ENCODE data around the gene ARHGAP28. TPM values are rescaled to one million over a fixed set of nuclear protein-coding genes. Genes with fewer than 3 reads are reported as not detected.
"Not testable (repeated sequence)": the region's sequence is repeated elsewhere in the genome, so short reads cannot be mapped to it uniquely, and the experiment has no call there.

Gene ARHGAP28
- polyA plus RNA-seq, 4 donors, result 33.7 to 80.9 (median 65.4) TPM

DNA sequence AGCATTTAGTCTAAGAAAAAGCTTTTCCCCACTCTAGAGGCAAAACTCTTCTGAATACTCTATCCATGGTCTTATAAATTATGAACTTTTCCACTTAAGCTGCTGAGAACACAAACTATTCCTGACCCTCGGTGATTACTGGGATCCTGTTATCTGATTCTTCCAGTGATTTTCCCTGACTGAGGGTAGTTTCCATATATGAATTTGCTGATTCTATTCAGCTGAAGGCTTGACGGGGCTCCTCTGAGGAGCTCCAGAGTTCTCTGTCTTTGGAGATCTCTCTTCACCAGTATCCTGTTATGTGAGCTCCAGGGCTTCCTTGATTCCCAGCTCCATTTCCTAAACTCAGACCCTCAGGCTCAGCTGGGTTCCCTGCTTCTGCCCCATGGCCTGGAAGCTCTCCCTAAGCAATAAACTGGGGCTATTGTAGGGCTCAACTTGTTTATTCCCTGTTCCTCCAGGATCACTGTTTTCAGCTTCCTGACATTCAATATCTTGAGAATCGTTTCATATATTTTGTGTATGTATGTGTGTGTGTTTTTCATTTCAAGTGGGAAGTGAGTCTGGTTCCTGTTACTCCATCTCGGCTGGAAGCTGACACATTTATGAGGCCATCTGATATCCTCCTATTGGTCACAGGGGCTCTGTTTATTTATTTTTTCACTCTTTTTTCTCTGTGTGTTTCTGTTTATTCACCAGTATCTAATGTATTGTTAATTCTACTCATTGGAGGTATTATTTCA is 78.2 kb downstream of the ARHGAP28 start:
- no peak for DNase-seq (ENCODE audit: low read depth in 4 of 4, low spot score in 3 of 4)

DNA sequence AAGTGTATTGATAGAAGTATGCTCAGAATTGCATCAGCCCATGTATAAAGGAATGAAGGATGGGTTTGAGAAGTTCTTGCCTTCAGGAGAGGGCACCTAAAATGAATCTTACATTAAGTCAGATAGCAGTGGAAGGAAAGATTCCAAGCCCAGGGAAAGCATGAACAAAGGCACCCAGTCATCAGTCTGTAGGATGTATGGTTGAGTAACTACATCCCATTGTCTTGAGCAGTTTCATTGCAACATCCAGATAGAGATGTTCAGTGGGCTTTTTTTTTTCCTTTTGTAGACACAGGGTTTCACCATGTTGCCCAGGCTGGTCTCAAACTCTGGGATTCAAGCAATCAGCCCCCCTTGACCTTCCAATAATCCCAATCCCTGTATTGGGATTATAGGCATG is 80.7 kb downstream of the ARHGAP28 start:
- DNase-seq (ENCODE audit: low read depth in 4 of 4, low spot score in 3 of 4), result no peak

DNA sequence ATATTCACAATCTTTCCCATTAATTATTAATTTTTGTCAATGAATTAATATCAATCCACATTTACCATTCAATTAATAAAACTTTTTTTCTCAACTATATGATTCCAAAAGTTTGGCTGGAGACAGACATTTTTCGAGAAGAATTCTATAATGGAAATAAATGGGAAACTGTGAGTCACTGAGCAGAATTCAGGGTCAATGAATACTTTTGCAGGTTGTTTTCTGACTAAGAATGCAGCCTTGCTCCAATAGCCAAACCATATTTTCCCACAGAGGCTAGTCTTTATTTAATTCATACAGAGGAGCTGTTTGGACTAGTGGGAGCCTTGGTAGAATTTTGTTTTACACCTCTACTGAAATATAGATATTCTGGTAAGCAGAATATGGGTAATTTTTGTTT is 82.3 kb downstream of the ARHGAP28 start:
- no peak for DNase-seq (ENCODE audit: low read depth in 4 of 4, low spot score in 3 of 4)

DNA sequence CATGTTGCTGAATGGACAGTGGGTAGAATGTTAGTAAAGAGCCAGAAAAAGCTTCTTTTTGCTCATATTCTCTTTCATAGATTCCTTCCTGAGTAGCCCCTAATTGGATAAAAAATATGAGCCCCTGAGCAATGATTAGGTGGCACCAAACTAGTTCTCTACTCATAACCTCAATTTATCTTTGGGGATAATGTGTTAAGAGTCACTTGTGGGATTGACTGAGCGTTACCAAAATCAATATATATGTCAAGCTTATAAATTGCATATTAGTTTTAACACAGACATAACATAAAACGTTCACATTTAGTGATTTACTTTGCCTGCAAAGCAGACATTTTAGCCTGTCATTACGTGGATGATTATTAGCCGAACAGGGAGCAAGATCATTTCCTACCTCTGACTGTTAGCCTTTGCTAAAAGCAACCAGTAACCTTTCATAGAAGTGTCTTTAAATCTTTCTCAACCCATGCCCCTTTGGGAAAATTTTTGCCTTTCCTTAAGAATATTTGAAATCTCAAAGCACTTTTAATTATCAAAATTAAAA is 85.4 kb downstream of the ARHGAP28 start:
- no peak for DNase-seq (ENCODE audit: low read depth in 4 of 4, low spot score in 3 of 4)

DNA sequence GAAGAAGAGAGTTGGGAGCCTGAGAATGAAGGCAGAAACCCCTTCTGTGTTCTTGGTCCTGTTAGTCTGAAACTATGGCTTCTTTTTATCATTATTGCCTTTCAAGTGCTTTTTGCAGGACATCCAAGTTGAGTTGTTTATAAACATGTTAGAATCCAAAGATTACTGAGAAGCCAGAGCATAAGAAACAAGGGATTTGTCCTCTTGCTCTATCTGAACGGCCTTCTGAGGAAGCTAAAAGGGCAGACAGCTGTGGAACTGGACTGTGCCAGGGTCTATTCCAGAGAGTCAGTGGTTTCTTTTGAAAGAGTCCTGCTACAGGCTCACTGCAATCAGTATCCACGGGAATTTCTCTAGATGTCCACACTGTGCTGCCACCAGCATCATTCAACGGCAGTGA is 86.6 kb downstream of the ARHGAP28 start:
- DNase-seq (ENCODE audit: low read depth in 4 of 4, low spot score in 3 of 4), result no peak

DNA sequence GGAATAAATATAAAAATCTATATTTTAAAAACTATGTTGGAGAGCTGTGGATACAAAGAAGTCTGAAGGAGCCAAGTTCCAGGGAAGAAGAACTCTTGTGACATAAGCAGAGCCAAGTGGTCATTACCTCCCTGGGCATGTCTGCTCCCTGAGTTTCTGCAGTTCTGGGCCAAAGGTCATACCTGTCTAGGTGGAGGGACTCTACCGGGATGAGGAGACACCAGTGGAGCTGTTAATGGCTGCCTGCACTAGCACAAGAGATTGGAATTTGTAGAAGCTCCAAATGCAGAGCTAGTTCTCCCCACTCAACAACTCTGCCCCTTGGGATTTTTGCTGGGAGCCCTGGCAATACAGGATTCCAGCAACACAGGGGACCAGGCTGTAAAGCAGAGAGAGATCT is 89.8 kb downstream of the ARHGAP28 start:
- DNase-seq (ENCODE audit: low read depth in 4 of 4, low spot score in 3 of 4), result no peak

DNA sequence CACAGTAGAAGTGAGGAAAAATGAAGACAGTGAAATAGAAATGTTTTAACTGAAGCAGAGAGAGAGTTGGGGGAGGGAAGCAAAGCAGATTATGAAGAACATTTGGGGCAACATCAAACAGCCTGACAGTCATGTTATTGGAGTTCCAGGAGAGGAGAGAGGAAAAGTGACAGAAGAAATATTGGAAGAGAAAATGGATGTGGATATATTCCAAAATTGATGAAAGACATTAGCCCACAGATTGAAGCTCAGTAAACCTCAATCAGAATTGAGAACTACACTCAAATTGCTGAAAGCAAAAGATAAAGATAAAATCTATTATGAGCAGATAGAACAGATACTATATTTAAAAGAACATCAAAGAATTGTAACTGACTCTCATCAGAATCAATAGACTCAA is 90.8 kb downstream of the ARHGAP28 start:
- no peak for DNase-seq (ENCODE audit: low read depth in 4 of 4, low spot score in 3 of 4)

DNA sequence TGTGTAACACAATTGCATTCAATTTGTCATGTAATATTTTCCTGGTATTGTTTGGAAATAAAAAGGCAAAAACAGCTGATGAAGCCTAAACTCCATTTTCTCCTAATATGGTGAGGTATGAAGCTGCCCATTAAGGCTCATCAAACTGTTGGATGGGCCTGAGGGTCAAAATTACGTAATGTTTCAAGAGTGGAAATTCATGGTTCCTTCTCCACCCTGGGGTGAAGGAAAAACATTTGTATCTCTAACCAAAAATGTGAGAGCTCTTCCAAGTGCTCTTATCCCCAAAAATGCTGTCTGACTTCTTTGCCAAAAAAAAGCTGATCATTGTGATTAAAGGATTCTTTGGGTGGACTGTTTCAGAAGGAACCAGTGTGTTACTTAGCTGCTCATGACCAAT is 91.8 kb downstream of the ARHGAP28 start:
- no peak for DNase-seq (ENCODE audit: low read depth in 4 of 4, low spot score in 3 of 4)

DNA sequence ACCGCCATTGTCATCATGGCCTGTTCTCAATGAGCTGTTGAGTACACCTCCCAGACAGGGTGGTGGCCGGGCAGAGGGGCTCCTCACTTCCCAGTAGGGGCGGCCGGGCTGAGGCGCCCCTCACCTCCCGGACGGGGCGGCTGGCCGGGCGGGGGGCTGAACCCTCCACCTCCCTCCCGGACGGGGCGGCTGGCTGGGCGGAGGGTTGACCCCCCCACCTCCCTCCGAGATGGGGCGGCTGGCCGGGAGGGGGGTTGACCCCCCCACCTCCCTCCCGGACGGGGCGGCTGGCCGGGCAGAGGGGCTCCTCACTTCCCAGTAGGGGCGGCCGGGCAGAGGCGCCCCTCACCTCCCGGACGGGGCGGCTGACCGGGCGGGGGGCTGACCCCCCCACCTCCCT is 97.6 kb downstream of the ARHGAP28 start:
- DNase-seq (ENCODE audit: low read depth in 4 of 4, low spot score in 3 of 4), result not testable (repeated sequence)

DNA sequence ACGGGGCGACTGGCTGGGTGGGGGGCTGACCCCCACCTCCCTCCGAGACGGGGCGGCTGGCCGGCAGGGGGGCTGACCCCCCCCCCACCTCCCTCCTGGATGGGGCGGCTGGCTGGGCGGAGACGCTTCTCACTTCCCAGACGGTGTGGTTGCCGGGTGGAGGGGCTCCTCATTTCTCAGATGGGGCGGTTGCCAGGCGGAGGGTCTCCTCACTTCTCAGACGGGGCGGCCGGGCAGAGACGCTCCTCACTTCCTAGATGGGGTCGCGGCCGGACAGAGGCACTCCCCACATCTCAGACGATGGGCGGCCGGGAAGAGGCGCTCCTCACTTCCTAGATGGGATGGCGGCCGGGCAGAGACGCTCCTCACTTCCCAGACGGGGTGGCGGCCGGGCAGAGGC is 98.0 kb downstream of the ARHGAP28 start:
- not testable (repeated sequence) for DNase-seq (ENCODE audit: low read depth in 4 of 4, low spot score in 3 of 4)

DNA sequence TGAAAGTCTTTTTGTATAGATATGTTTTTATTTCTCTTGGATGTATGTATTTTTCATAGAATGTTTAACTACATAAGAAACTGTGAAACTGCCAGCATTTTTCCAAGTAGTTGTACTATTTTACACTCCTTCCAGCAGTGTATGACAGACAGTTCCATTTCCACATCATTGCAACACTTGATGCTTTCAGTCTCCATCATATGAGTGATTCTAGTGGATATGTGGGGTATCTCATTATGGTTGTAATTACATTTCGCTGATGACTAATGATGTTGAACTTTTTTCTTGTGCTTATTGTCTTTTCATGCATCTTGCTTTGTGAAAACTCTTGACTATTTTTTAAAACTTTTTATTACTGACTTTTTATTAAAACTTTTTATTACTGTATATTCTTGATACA is 101.4 kb downstream of the ARHGAP28 start:
- no peak for DNase-seq (ENCODE audit: low read depth in 4 of 4, low spot score in 3 of 4)

DNA sequence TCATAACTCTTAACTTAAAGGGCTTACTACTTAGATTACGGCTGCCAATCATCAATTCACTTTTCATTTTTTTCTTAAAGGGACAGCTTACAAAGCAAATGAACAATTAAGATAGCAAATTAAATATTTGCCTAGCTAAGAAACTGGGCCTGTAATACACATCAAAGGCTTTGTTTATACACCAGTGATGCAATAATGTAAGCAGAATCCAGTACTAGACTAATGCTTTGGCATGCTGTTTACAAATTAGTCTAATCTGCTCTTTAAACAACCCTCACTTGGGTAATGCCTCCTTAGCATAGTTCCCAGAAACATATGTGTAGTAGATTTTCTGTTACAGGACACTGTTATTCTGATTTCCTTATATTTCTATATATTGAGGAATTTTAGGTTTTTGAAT is 105.8 kb downstream of the ARHGAP28 start:
- no peak for DNase-seq (ENCODE audit: low read depth in 4 of 4, low spot score in 3 of 4)

DNA sequence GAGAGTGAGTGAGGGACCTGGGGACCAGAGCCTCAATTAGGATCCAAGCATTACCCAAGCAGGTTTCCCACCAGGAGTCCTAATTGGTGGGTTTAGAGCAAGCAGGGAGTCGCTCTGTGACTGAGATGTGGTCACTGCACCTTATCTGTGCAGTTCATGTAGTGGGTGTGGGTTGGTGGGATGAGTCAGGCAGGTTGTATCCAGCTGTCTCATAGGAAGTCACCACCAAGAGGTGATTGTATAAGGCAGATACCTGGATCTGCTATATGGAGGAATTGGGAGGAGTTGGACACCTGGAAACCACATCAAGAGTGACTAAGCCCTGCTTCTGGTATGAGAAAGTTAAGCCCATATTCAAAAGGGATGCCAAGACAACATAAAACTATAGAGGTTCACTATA is 106.8 kb downstream of the ARHGAP28 start:
- no peak for DNase-seq (ENCODE audit: low read depth in 4 of 4, low spot score in 3 of 4)

DNA sequence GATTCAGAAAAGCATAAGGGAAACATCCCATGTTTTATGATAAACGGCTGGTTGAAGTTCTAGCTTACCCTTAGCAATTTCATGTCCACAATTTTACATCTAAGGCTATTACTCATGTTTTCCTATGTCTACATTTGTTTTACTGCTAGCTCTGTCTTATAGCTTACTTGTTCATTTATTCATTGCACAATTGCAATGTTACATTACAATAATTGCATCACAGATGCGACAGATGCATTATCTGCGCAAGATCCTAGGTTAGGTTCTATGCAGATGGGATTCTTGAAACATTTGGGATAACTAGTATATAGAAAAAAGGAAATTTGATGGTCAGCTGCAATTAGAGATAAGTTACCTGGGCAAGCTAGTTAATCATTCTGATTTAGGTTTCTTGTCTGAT is 108.4 kb downstream of the ARHGAP28 start:
- no peak for DNase-seq (ENCODE audit: low read depth in 4 of 4, low spot score in 3 of 4)

DNA sequence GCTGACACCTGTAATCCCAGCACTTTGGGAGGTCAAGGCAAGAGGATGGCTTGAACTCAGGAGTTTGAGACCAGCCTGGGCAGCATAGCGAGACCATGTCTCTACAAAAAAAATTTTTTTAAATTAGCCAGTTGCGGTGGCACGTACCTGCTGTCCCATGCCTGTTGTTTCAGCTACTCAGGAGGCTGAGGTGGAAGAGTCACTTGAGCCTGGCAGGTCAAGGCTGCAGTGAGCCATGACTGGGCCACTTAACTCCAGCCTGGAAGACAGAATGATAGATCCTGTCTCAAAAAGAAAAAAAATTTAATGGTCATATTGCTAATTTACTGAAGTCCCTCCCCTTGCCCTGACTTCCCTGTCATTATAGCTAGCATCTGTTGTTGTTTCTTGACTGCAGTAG is 112.6 kb downstream of the ARHGAP28 start:
- no peak for DNase-seq (ENCODE audit: low read depth in 4 of 4, low spot score in 3 of 4)

DNA sequence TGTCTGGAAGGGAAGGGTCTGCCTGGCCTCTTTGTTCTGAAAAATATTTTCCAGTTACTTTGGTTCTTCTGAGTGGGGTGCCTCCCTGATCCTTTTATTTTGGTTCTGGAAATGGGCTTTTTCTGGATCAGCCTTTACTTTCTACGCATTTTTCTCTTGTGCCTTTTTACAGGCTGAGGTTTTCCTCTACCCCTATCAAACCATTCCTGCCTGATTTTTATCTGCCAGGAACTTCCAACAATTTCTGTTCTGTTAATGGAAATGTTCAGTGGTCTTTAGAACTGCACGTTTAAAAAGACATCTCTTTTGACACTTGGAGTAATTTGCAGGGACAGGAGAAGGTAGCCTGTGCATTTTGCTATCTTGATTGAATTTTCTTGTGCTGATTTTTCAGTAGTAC is 113.8 kb downstream of the ARHGAP28 start:
- DNase-seq (ENCODE audit: low read depth in 4 of 4, low spot score in 3 of 4), result no peak

DNA sequence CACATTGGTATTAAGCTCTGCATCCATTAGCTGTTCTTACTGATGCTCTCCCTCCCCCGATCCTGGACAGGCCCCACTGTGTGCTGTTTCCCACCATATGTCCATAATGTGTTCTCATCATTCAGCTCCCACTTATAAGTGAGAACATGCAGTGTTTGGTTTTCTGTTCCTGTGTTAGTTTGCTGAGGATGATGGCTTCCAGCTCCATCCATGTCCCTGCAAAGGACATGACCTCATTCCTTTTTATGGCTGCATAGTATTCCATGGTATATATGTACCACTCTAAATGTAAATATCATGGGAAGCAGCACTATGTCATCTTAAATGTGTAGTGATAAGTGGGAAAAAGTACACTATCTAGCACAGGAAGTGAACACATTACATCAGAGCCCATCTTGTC is 116.0 kb downstream of the ARHGAP28 start:
- DNase-seq (ENCODE audit: low read depth in 4 of 4, low spot score in 3 of 4), result not testable (repeated sequence)

DNA sequence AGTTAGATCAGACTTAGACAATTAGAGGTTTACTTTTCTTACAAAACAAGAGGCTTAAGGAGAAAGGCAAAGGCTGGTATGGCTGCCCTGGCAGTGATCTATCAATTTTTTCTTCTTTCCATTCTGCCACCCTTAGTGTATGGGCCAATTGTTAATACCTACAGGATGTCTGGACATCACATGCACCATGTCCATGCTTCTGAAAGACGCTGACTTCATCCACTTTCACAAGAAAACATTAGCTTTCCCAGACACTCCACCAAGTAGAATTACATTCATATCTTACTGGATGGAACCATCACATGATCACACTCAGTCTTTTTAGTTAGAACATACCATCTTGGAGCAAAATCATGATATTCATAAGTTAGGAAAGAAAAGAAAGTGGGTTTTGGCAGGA is 120.9 kb downstream of the ARHGAP28 start:
- no peak for DNase-seq (ENCODE audit: low read depth in 4 of 4, low spot score in 3 of 4)

DNA sequence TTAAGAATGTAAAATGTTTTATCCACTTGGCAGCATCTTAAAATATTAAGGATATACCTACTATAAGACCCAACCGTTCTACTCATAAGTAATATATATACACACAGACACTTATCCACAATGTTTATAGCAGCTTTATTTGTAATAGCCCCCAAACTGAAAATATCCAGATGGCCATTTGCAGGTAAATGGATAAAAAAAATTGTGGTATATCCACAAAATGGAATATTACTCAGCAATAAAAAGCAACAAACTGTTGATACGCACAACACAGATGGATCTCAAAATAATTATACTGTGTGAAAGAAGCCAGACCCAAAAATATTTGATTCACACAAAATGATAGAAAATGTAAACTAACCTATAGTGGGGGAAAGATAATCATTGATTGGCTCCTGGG is 122.0 kb downstream of the ARHGAP28 start:
- no peak for DNase-seq (ENCODE audit: low read depth in 4 of 4, low spot score in 3 of 4)

DNA sequence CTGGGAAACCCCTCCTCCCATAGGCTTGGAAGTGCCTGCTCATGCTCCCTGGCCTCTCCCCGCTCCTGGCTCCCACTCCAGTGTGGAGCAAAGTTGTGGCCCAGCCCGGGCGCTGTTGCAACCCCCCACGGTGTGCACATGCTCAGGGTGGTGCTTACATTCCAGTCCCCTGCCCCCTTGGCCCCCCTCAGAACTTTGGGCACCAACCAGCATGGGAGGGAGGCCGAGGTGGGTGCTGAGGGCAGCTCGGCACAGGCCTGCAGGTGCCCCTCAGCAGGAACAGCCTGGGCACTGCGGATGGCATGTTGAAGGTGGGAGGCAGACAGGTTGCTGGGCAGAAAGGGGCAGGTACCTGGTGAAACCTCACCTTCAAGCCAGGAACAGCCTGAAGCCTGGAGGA is 125.3 kb downstream of the ARHGAP28 start:
- no peak for DNase-seq (ENCODE audit: low read depth in 4 of 4, low spot score in 3 of 4)

DNA sequence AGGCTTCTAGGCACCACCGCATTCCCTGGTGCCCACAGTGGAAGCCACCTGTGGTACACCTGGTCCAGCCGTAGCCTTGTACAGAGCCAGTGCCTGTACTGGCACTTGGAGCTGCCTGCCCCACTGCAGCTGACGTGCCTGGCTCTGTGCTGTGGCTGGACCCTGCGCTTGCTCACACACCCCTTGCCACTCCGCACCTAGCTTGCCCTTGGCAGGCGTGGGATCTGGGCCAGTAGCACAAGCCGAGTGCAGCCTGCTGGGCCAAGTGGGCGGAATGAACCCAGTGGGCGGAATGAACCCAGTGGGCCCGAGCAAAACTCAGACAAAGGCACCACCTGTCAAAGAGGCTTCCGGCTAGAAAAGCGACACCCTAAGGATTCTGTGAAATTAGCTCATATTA is 126.3 kb downstream of the ARHGAP28 start:
- no peak for DNase-seq (ENCODE audit: low read depth in 4 of 4, low spot score in 3 of 4)

DNA sequence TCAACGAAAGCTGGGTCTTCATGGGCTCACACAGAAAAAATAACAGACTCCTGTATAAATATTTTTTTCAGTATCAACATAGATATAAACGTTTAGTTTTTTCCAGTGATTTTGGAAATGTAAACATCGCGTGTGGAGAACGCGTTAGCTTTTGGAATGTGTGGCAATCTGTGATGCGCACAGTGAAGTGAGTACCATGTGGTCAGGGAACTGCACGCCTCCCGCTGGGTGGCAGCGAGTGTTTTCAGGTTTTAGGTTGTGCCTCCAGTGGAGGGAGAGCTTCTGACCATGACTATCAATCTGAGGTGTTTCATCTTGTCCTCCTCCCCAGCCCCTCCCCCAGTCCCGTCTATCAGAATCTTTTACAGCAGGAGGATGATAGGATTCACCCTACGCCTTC is 127.8 kb downstream of the ARHGAP28 start:
- DNase-seq (ENCODE audit: low read depth in 4 of 4, low spot score in 3 of 4), result no peak

Measured in left renal pelvis (tissue), 4 donors.